Stimulated activated CD8-positive, alpha-beta memory T cell treated with anti-CD3 and anti-CD28 coated beads, Interleukin-4, amount 100 ng/mL, for 1 hour (primary cell): ENCODE data around the gene MEPE.

Source experiments
- DNase-seq, 2 donors: peaks; one replicate each; pipeline ENCODE4 v3.0.0-alpha.2; 2020; ENCODE audit warnings: low read depth in 2 of 2, low spot score in 1 of 2

The MEPE gene

GRCh38 chr4:87832669-87833068 is at the start of gene MEPE:
Gene MEPE (plus strand): TSS chr4:87832969. CDS start chr4:87834715, 1,746 bp downstream.
- no peak for DNase-seq

- DNase-seq: no peak
Observed at GRCh38 chr4:87783781-87784180, 49.0 kb upstream of the MEPE start.

- DNase-seq: no peak
Observed at GRCh38 chr4:87785731-87786509, 46.8 kb upstream of the MEPE start.

DNA sequence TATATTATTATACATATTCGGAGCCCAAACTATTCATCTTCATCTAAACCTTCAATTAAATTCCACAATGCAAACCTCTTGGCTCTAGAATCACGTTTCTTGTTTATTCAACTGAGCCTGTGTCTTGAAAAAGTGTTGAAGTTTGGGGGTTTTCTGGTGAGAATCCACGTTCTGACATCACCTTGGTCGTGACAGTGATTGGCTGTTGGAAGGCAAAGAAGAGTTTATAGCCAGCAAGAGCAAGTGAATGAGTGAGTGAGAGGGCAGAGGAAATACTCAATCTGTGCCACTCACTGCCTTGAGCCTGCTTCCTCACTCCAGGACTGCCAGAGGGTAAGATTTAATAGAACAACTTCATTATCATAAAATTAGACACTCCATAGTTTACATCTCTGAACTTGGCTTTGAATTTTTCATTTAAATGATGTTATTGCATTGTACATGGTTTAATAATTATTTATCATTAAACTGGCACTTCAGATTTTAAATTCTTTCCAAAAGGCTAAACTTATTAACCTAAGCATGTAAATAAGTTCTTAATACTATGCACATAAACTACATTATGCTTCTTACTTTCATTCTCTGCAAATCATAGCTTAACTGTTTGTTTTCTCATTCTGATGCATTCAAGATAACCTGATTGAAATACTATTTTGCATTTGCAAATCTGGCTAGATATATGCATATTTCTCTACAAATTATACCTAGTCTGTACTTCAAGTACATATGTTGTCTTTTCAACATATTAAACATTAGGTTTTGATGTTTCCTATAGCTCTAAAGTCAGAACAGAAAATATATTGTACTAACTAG is 33.3 kb upstream of the MEPE start, which contains the start of gene IBSP:
TSS of gene IBSP (plus strand) at position 254 of the 813 bp plus-strand sequence. CDS start 2,808 bp downstream, outside the sequence.
- no peak for DNase-seq

GRCh38 chr4:87802858-87803257 is 29.9 kb upstream of the MEPE start:
- no peak for DNase-seq

GRCh38 chr4:87803421-87803820 is 29.3 kb upstream of the MEPE start:
- DNase-seq: no peak

- DNase-seq: no peak
Observed at GRCh38 chr4:87804871-87805270, 27.9 kb upstream of the MEPE start.

DNA sequence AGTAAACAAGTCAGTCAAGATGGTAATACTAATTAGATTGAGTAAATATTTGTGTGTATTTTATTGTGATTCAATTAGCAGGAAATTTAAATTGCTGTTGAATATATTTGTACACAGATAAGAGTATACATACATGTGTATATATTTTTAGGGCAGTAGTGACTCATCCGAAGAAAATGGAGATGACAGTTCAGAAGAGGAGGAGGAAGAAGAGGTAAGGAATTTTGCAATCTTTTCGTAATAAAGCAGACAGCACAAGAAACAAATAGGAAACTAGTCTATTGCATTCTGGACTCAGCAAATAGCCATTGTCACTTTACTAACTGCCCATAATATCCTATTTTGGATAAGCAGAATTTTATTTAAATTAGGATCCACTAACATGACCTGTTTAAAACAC is 26.8 kb upstream of the MEPE start:
- DNase-seq: no peak

DNA sequence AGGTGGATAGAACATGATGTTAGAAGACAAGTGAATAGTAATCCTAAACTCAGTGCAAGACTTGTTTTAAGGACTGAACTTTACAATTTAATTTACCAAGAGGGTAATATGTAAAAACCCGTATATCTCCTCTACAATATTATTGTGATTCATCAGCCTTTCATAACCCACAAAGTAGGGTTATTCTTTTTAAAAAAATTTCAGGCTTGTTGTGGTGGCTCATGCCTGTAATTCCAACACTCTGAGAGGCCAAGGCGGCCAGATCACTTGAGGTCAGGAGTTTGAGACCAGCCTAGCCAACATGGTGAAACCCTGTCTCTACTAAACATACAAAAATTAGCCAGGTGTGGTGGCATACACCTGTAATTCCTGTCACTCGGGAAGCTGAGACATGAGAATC is 26.2 kb upstream of the MEPE start:
- no peak for DNase-seq

DNA sequence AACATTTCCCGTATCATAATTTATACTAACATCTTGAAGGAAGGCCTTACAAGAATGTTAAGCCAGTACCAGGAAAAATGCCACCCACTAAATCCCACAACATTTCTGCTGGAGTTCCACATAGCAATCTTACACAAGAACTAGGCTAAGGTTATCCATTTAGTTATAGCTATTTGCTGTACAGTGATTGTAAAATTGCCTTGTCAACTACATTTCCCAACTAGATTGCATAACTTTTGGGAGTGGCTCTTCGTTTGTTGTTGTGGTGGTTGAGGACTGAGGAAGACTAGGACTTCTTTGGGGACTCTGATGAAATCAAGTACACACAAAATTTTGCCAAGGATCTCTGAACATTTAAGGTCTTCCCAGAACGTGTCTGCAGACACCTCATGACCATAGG is 25.4 kb upstream of the MEPE start:
- no peak for DNase-seq

- no peak for DNase-seq
Observed at GRCh38 chr4:87811977-87812376, 20.8 kb upstream of the MEPE start.

- no peak for DNase-seq
Observed at GRCh38 chr4:87819281-87819919, 13.4 kb upstream of the MEPE start.

DNA sequence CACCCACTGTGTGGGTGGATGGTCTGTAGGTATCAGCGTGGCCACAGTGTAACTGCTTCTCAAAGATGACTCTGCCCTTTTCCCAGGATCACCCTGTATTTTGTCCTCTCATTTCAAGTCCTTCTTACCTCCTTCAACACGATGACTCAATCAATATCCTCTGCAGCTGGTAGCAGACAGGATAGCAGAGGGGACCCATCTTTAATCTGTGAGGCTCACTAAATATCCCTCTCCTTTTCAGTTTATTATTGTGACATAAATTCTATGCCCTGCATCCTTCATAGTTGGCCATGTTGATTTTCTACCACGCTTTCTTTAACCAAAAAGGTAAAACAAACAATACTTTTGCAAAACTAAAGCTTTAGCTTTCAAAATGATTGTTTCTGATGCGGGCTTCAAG is 9.6 kb upstream of the MEPE start:
- no peak for DNase-seq

GRCh38 chr4:87823724-87824123 is 9.0 kb upstream of the MEPE start:
- DNase-seq: no peak

GRCh38 chr4:87824352-87824751 is 8.4 kb upstream of the MEPE start:
- no peak for DNase-seq

GRCh38 chr4:87834401-87834800 is 1.6 kb downstream of the MEPE start:
- no peak for DNase-seq

GRCh38 chr4:87835197-87835596 is 2.4 kb downstream of the MEPE start:
- no peak for DNase-seq

GRCh38 chr4:87835743-87836142 is 3.0 kb downstream of the MEPE start:
- DNase-seq: no peak

GRCh38 chr4:87838205-87838604 is 5.4 kb downstream of the MEPE start:
- no peak for DNase-seq

- no peak for DNase-seq
Observed at GRCh38 chr4:87838890-87839591, 6.3 kb downstream of the MEPE start.

GRCh38 chr4:87839592-87839946 is 6.8 kb downstream of the MEPE start:
- no peak for DNase-seq
